Ovary (tissue), 9 donors: ENCODE measurements around the gene LRP1B. TPM values are rescaled to one million over a fixed set of nuclear protein-coding genes. Genes with fewer than 3 reads are reported as not detected.

ENCODE experiments used
- DNase-seq, 5 donors: peaks; one replicate each; pipeline ENCODE4 v3.0.0-alpha.2; 2019 to 2020
- H3K27ac ChIP-seq, 2 donors: fragments of 200-600 bp; one replicate each; pipeline versions ENCODE4 v1.5.1 to v1.8.0; 2019 to 2022
- H3K27me3 ChIP-seq: fragments of 200-600 bp; one replicate; pipeline ENCODE4 v1.8.0; 2022
- H3K36me3 ChIP-seq: fragments of 200-600 bp; sonication (generic); one replicate; pipeline ENCODE4 v1.5.1; 2019
- H3K4me1 ChIP-seq: one replicate; pipeline ENCODE4 v1.8.1; 2013; ENCODE audit warnings: mild to moderate bottlenecking, moderate library complexity; ENCODE audit not compliant: insufficient read depth
- H3K4me3 ChIP-seq: fragments of 200-600 bp; sonication (generic); one replicate; pipeline ENCODE4 v1.5.1; 2017
- H3K9me3 ChIP-seq, 2 donors: fragments of 200-600 bp in 1 of 2; sonication (generic) in 1 of 2; one replicate each; pipeline versions ENCODE4 v1.5.1 to v1.8.1; 2013 to 2019; ENCODE audit warnings: mild to moderate bottlenecking in 1 of 2, moderate library complexity in 1 of 2
- EP300 ChIP-seq: sonication (generic); formaldehyde crosslinking; IDR thresholded peaks from one replicate; pipeline ENCODE4 v1.6.1; 2017; ENCODE audit warnings: antibody characterized with exemption
- POLR2A ChIP-seq: fragments of 450-650 bp; IDR thresholded peaks from one replicate; pipeline ENCODE4 v1.6.1; 2017; ENCODE audit warnings: antibody characterized with exemption, mild to moderate bottlenecking, moderate library complexity
- WGBS, 3 donors: extraction: QIAGEN DNeasy Blood & Tissue Kit in 1 of 3; methylation state at CpG; one replicate each; pipeline versions ENCODE4 v1.1.5 to v1.1.7; 2013 to 2017; 5-methylcytosine and 5-hydroxymethylcytosine counted together
- intact Hi-C, 4 donors: fragments of 100-400 bp; cut with DNase I; formaldehyde crosslinking; loops; one replicate each; pipeline versions ENCODE4 v1.11.0 to v1.15.1; 2022 to 2023
- polyA plus RNA-seq, 2 donors: library from polyadenylated mRNA; stranded (reverse); fragments of 200-250 nt in 1 of 2; fragments of 350-450 nt in 1 of 2; fragmentation: Illumina TruSeq in 1 of 2; extraction: RNeasy Lipid Tissue Mini Kit (QIAGEN cat#74804) in 1 of 2; gene quantifications; one replicate each; pipeline ENCODE4 v1.2.3, GENCODE V29; 2013 to 2014
- total RNA-seq, 7 donors: library from RNA; depleted of rRNA in 2 of 7; stranded (reverse); fragments of >200 nt in 2 of 7; fragmentation: NEBNext Ultra II Directional in 3 of 7; extraction: Animal tissue kit (Norgen Biotek cat#: 25700) in 3 of 7; gene quantifications; one replicate each; pipeline versions ENCODE4 v1.1.0 to v1.2.4, GENCODE V29; 2016 to 2023
- TF ChIP-seq, protein P1 (sequence below), 3 donors: fragments of 450-650 bp in 2 of 3; fragments of 200-600 bp in 1 of 3; IDR thresholded peaks; one replicate each; pipeline versions ENCODE4 v1.5.1 to v1.8.0; 2016 to 2022; ENCODE audit warnings: antibody characterized with exemption in 3 of 3, mild to moderate bottlenecking in 1 of 3
- donor health status: DM: no; HTN: no; CAD: no; lungs with moderate emphysema.
- donor health status: DM: no; HTN: no; CAD: no.
- donor health status: Bipolar disorder and iron deficiency.
- donor health status: DM: yes; HTN: yes; CAD: no.
- donor health status: DM: no; HTN: no; CAD: no.
- donor health status: DM: yes; HTN: yes; CAD: no.

The LRP1B gene
- total and polyA plus RNA-seq, 9 donors: 0.08 to 2.6 (median 0.37) TPM

DNA sequence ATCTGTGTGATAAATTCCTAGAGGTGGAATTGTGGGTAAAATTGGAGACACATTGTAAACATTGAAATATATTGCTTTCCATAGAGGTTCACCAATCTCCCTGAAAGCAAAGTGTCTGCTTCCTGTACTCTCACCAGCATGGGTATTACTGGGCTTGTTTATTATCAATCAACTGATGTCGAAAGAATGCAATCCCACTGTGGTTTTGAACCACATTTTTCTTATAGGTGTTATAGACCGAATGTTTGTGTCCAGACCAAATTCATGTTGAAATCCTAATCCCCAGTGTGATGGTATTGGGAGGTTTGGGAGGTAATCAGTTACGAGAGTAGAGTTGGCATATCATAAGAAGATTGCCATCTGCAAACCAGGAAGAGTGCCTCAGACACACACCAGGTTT is 1212.4 kb downstream of the LRP1B start:
- no peaks in the 10 kb centered on the region for H3K36me3 ChIP-seq
- DNase-seq: no peak
- no peaks in the 10 kb centered on the region for H3K9me3 ChIP-seq
- H3K27me3 ChIP-seq: no peaks in the 10 kb centered on the region
- H3K4me1 ChIP-seq: no peaks in the 10 kb centered on the region
- TF ChIP-seq EP300 (no peak), POLR2A (no peak)
- TF ChIP-seq, protein P1, sequence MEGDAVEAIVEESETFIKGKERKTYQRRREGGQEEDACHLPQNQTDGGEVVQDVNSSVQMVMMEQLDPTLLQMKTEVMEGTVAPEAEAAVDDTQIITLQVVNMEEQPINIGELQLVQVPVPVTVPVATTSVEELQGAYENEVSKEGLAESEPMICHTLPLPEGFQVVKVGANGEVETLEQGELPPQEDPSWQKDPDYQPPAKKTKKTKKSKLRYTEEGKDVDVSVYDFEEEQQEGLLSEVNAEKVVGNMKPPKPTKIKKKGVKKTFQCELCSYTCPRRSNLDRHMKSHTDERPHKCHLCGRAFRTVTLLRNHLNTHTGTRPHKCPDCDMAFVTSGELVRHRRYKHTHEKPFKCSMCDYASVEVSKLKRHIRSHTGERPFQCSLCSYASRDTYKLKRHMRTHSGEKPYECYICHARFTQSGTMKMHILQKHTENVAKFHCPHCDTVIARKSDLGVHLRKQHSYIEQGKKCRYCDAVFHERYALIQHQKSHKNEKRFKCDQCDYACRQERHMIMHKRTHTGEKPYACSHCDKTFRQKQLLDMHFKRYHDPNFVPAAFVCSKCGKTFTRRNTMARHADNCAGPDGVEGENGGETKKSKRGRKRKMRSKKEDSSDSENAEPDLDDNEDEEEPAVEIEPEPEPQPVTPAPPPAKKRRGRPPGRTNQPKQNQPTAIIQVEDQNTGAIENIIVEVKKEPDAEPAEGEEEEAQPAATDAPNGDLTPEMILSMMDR (IDR thresholded peaks at IDR 0.05): no peak
- intact Hi-C loops: no loop called here
- WGBS, 3 donors: 86 to 94% (median 88%) methylated on average over 3 of the region's 3 CpGs
- no peak overlapping the region for H3K4me3 ChIP-seq
- H3K27ac ChIP-seq: no peak overlapping the region

DNA sequence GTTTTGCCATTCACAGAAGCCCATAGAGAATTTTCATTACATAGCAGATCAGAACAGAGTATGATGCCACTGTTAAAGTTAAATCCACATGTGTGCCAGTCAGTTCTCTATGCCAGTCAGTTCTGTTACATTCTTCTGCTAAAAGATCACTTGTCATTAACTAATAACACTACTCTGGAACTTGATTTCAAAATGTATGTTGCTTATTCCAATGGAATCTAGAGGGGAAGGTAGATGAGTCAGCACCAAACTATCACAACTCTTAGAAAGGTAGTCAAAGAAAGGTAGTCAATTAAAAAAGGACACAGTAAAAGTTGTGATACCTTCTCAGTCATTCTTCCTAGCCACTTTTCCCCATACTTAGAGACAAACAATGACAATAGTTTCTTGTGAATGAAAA is 1214.4 kb downstream of the LRP1B start:
- H3K4me1 ChIP-seq: no peaks in the 10 kb centered on the region
- TF ChIP-seq EP300 (no peak), POLR2A (no peak)
- TF ChIP-seq, protein P1 (IDR thresholded peaks at IDR 0.05): no peak
- DNase-seq: no peak
- intact Hi-C loops: no loop called here
- no peaks in the 10 kb centered on the region for H3K9me3 ChIP-seq
- H3K4me3 ChIP-seq: no peak overlapping the region
- no peak overlapping the region for H3K27ac ChIP-seq
- no peaks in the 10 kb centered on the region for H3K36me3 ChIP-seq
- H3K27me3 ChIP-seq: no peaks in the 10 kb centered on the region

DNA sequence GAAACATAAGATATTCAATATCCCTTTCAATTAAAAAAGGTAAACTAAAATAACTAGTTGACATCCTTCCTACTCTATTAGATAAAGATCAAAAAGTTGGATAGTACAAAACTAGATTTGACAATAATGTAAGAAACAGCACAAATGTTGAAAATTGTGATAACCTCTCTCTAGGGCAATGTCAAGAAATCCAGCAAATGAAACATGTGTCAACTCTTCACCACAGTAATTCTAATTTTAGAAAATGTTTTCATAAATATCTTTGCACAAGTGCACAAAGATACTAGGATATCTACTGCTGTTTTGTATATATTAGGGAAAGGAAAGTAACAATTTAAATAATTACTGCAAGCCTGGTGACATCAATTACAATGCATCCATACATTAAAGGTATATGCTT is 1220.1 kb downstream of the LRP1B start:
- TF ChIP-seq, protein P1 (IDR thresholded peaks at IDR 0.05): no peak
- TF ChIP-seq POLR2A: no peak
- no peak for TF ChIP-seq EP300
- Histone ChIP-seq H3K36me3 (no peaks in the 10 kb centered on the region), H3K4me1 (no peaks in the 10 kb centered on the region), H3K9me3 (no peaks in the 10 kb centered on the region), H3K4me3 (no peak overlapping the region), H3K27me3 (no peaks in the 10 kb centered on the region), H3K27ac (no peak overlapping the region)
- intact Hi-C loops: no loop called here
- no peak for DNase-seq

DNA sequence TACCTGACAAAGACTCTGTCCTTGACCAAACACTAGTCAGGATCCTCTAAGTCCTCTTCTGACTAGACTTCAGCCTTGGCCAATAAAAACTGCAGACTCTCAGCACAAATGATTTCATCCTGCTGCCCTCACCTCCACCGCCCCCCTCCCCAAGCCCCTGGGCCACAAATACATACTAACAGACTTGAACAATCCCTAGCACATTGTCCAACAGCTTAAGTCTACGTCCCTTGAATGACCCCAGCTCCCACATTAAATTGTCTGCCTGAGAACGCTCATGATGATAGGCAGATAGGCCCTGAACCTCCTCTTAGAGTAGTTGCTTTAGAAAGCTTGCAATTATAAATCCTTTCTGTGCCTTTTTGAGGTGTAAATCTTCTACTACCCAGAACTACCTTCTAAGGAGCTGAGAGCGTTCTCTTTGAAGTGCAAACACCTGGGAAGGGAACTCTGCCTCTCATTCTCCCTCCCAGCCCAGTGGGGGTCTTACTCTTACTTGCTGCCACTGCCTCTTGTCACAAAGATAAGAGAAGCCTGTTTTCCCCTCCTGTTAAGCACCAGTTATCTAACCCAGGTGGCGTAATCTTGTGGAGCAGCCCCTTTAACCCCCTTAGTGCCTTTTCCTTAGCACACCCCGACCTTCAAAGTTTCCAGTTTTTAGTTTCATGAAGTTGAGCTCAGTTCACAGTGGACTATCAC is 1225.6 kb downstream of the LRP1B start:
- H3K4me3 ChIP-seq: no peak overlapping the region

More for the DNA sequence above, 1225.6 kb downstream of the LRP1B start:
- Histone ChIP-seq H3K36me3 (no peaks in the 10 kb centered on the region), H3K27ac (no peak overlapping the region), H3K27me3 (no peaks in the 10 kb centered on the region), H3K9me3 (no peaks in the 10 kb centered on the region), H3K4me1 (no peaks in the 10 kb centered on the region)
- intact Hi-C loops: no loop called here
- 54 to 59% (median 58%) methylated on average over 6 of the region's 6 CpGs for WGBS, 3 donors
- DNase-seq: no peak
- no peak for TF ChIP-seq POLR2A
- TF ChIP-seq, protein P1 (IDR thresholded peaks at IDR 0.05): no peak
- TF ChIP-seq EP300: no peak
